Fibroblast of lung (primary cell): Measurements from ENCODE around the gene OR5AN1.

Experiments
- CTCF ChIP-seq, 2 donors: IDR thresholded peaks in 1 of 2; conservative IDR thresholded peaks in 1 of 2; 1 replicate in 1 of 2; 2 replicates in 1 of 2; pipeline ENCODE4 v1.5.1; 2011 to 2012; ENCODE audit warnings: low read length in 2 of 2, control low read depth in 1 of 2, inconsistent platforms in 1 of 2, low read depth in 1 of 2, mild to moderate bottlenecking in 1 of 2
- EZH2 ChIP-seq: IDR thresholded peaks from 2 replicates; pipeline ENCODE4 v1.5.1; 2012; ENCODE audit warnings: low read length, control low read depth, mild to moderate bottlenecking; ENCODE audit errors: missing control alignments

GRCh38 chr11:59358595-59358994 is at the start of gene OR5AN1:
- TF ChIP-seq EZH2 (no peak), CTCF (conservative IDR thresholded peaks at IDR 0.05 in 1 of 2, IDR thresholded peaks at IDR 0.05 in 1 of 2; ENCODE audit: low read depth in 1 of 2, low read length in 2 of 2) (no peak)
